ENCODE measurements around the gene PPTC7. TPM values are rescaled to one million over a fixed set of nuclear protein-coding genes. Genes with fewer than 3 reads are reported as not detected.
"Not testable (repeated sequence)": the region's sequence is repeated elsewhere in the genome, so short reads cannot be mapped to it uniquely, and the experiment has no call there.

PPTC7 gene
- total RNA-seq, 2 donors from 2014 or later: 51.7 to 92.3 TPM

DNA sequence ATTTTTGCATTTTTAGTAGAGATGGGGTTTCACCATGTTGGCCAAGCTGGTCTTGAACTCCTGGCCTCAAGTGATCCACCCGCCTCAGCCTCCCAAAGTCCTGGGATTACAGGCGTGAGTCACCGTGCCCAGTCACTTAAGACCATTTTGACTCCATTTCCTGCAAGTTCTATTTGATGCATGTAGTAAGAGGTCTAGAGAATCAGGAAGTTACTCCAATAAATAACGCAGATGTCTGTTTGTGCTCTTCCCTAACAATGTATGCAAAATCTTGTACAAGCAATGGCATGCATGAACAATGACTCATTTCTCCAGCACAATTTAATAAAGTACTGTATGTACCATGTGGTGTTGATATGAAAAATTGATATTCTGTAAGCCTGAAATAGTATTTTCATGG lies 37.9 kb downstream of the PPTC7 start:
- intact Hi-C loops (cut with DNase I); ATAC-seq; DNase-seq: not testable (repeated sequence)

DNA sequence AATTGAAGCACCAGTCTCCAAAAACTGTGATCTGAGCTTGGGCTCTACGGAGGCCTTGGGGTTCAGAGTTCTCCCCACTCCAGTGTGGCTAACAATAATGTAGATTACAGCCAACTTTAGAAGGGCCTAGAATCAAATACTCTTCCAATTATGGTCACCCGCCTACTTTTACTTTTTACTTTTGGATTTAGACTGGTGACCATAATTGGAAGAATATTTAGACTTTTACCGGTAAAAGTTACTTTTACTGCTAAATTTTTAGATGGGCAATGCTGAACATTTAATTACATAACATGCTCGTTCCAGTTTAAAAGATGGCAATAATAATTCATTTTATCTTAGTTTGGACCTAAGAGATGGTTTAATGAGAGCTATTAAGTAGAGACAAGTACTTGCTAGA lies 39.2 kb downstream of the PPTC7 start:
- no peak for DNase-seq
- no peak for ATAC-seq
- intact Hi-C loops (cut with DNase I): loop anchor here in 1 of 2 donors (5.0 kb wide), 1 partner anchor 33 kb away; no protein-coding TSS in a partner anchor

DNA sequence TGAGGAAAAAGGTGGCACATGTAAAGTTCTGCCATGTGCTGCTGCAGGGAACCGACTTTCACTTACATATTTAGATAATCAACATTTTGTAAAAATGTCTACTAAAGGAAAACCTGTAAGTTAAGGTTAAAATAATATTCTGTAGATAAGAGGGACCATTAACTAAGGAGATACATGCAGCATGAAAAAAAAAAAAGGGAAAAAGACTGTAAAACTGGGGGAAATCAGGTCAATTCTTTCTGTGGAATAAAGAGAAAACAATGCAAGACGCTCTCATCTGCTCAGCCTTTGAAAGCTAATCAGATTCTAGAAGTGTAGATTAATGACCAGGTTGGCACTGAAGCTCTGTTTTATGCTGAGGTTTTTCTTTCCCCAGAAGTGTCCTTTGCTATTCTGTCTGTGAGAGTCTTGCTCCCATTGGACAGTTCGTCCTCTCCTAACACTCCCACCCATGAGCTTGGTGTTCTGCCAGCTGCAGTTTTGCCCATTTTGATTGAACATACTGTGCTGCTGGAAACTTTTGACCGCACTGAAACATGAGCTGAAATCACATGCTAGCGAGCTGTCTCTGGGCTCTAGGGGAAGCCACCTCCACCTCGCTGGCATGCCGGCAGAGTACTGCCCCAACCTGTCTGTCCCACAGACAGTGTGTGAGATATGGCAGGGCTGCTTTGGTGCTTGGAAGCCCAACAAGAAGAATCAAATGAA lies 39.7 kb downstream of the PPTC7 start:
- intact Hi-C loops (cut with DNase I): loop anchor here in 1 of 2 donors (5.0 kb wide), 1 partner anchor 34 kb away; no protein-coding TSS in a partner anchor
- ATAC-seq: peak; percentile 91 to 95

DNA sequence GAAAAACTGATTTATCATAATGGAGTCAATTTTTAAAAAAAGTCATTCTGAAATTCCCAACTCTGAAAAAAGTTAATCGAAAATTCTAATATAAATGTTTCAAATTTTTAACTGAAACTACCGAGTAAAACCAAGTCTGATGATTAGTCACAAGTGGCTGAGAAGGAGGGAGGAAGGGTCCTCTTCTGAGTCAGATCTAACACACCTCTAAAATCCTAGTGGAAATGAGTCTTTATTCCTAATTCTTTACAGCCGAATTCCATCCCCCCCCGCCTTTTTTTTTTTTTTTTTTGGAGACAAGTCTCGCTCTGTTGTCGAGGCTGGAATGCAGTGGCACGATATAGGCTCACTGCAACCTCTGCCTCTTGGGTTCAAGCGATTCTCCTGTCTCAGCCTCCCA lies 43.1 kb downstream of the PPTC7 start:
- intact Hi-C loops (cut with DNase I): loop anchor here in 1 of 2 donors (5.0 kb wide), 1 partner anchor 37 kb away; no protein-coding TSS in a partner anchor
- no peak for ATAC-seq
- DNase-seq: no peak

More for the DNA sequence above, 39.7 kb downstream of the PPTC7 start:
- peak; percentile 91 for DNase-seq

DNA sequence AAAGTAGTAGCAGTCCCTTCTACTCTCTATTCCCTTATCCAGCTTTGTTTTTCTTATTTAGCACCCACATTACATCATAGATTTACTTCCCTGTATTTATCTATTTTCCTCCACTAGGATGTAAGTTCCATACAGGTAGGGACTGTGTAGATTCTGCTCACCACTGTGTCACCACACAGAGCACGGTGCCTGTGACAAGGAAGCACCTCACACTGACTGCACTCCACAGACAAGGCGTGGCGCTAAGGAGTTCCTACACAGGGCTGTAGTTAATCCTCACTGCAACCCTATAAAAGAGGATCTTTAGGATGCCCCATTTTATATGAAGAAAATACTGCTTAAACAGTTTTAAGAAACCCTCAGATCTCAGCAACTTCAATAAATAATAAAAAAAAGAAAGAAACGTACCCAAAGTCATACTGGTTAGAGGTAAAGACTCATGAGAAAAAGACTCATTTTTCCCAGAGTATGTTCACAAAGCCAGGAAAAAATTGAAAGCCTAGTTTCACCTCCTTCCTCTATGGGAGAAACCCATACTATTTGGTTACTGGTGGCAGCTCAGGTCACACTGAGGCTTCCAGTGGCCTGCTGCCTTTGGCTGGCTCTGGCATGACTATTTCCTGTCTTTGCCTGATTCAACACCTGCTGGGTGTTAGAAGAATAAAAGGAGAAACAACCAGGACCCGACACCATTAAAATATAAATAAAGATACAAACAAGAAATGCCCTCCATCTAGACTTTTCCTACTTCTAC lies 44.1 kb downstream of the PPTC7 start:
- DNase-seq (no peak), ATAC-seq (no peak)
- intact Hi-C loops (cut with DNase I): no loop called here

DNA sequence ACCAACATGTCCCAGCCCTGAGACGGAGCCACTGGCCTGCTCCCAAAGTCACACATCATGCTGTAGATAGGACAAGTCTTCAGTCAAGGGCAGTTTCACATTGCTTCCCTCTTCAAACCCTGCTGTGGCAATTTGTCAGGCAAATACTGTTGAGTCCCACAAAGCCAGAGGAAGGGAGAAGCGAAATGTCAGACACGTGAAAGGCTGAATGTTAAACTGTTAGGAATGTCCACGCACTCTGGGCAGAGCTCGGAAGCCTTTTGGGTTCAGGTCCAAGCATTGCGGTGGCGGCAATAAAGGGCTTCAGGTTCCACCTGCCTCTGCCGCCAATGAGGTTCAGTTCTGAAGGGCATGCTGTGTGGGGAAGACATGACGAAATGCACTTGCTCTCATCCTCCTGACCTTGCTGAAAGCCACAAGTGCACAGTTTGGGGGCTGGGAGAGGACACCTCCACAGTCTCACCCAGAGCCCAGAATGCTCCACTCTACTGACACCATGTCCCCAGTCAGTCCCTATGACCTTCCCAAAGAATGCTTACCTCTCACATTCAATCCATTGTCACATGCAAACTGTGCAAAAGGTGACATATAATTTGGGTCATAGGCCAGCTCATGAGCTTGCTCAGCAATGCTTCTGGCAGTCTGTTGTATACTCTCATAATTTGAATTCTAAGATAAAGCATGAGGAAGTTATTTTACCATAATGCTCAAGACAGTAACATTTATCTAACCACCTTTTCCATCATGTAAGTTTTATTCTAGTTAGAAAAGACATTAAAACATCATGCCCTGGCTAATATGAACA lies 45.3 kb downstream of the PPTC7 start:
- ATAC-seq: peak; percentile 82 to 87
- intact Hi-C loops (cut with DNase I): no loop called here
- peak; percentile 67 for DNase-seq

DNA sequence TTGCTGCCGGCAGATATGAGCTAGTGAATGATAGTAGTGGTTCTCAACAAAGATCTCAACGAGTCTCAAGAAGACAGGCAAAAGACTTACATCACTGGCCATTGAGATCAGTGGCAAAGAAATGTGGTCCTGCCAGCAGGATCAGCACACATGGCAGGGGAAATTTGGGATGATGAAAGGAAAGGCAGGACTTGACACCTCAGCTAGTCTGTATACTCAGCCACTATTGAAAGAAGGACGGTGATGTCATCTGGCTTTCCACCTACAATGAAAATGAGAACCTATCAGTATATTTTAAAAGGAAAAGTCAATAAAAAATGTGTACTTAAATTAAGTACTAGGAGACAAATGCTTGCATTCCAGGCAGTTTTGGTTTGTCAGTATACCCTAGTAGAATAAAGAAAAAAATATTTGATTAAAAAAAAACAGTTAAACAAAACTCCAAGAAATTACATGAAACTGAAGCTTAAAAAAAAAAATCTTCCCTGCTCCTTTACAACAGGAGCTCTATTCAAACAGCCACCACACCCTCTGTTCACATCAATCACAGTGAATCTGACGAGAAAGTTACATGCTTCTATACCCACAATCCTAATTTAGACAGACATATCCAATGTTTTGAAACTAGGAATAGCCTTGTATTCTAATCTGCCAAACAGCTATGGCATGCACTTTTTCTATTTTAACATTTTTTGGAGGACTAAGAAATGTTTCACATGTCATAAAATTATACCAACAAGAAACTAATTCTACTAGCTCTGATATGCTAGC lies 46.1 kb downstream of the PPTC7 start:
- no peak for ATAC-seq
- intact Hi-C loops (cut with DNase I): no loop called here

DNA sequence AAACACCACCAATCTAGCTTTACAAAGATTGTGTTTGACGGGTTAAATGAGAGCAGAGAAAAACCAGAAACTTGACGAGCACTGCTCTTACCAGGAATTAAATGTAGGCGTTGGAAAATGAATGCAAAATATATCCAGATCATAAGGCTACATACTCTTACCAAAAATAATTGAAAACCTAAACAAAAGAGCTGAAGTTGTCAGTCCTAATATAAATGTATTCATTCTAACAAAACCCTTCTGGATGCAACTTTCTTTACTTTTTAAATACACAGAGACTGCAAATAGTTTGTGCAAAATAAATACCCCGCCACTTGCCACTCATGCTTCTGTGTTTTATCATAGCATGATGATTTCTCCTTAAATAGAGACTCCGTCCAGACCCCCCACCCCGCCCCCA lies 48.3 kb downstream of the PPTC7 start:
- DNase-seq: no peak
- ATAC-seq: no peak
- intact Hi-C loops (cut with DNase I): no loop called here

More for the DNA sequence above, 46.1 kb downstream of the PPTC7 start:
- no peak for DNase-seq

DNA sequence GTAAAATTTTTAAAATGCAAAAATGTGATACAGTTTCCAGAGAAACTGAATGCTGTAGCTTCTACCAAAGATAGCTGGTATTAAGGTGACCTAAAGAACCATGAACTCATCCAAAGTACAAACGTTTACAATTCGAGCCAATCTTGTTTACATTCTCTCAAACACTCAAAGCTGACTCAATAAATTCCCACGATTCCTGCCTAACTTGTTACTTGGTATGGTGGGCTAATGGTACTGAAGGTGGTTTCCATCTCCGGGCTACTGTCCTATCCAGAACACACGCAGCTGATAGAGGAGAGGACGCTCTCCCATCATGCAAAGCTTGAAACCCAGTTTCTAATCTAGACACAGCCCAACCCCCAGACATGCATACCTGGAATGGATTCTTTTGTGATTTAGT lies 49.5 kb downstream of the PPTC7 start:
- DNase-seq (no peak), ATAC-seq (no peak)
- intact Hi-C loops (cut with DNase I): no loop called here

DNA sequence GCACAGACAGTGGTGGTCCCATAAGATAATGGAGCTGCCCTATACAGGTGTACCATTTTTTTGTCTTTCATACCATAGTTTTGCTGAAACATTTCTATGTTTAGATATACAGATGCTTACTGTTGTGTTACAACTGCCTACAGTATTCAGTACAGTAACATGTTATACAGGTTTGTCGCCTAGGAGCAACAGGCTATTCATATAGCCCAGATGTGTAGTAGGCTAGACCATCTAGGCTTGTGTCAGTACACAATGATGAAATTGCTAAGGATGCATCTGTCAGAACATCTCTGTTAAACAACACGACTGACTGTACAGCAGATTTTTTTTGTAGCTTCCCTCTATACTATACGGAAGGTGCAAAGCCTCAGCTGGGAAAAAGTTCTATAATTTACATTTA lies 50.5 kb downstream of the PPTC7 start:
- DNase-seq (no peak), ATAC-seq (no peak)
- intact Hi-C loops (cut with DNase I): no loop called here

DNA sequence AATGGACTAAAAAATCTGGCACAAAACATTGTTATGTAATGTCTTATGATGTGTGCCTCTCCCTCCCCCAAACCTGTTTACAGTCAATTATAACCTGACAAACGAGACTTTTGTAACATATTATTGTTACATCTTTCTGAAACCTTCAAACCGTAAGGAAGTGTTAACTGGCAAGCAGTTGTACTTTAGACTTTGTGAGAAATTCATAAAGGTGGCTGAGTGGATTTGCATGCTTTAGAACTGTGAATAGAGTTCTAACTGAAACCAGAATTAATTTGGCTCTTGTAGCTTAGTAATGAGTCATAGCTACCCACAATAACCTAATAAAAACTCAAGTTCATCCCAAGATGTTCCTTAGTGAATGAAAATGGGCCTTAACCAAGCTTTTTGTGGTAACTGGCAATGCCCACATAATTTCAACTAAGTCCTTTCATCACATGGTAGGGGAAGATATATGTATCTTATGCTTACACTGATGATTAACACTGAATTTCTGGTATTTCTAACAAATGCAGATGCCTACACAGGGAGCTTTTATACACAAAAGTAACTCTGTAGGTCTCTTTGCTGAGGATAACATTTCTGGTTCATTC lies 51.3 kb downstream of the PPTC7 start:
- ATAC-seq: peak in 1 of 2 donors; percentile 73

DNA sequence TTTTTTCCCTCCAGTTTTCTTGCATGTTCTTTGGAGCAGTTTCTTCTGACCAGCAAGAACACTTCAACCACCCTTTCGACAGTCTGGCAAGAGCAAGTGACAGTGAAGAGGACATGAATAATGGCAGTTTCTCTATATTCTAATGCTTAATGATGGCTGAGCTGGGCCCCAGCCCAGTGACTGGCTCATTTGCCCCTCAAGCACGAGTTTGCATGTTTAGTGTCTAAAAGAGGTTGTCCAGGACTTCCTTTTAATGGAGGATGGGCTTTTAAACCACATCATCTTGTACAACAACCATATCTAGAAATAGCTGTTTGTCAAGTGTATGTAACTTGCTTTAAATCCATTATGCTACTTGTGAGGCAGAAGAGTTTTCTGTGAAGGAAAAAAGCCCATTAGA lies 52.6 kb downstream of the PPTC7 start:
- no peak for ATAC-seq
- no peak for DNase-seq
- intact Hi-C loops (cut with DNase I): no loop called here

More for the DNA sequence above, 51.3 kb downstream of the PPTC7 start:
- no peak for DNase-seq
- intact Hi-C loops (cut with DNase I): no loop called here

DNA sequence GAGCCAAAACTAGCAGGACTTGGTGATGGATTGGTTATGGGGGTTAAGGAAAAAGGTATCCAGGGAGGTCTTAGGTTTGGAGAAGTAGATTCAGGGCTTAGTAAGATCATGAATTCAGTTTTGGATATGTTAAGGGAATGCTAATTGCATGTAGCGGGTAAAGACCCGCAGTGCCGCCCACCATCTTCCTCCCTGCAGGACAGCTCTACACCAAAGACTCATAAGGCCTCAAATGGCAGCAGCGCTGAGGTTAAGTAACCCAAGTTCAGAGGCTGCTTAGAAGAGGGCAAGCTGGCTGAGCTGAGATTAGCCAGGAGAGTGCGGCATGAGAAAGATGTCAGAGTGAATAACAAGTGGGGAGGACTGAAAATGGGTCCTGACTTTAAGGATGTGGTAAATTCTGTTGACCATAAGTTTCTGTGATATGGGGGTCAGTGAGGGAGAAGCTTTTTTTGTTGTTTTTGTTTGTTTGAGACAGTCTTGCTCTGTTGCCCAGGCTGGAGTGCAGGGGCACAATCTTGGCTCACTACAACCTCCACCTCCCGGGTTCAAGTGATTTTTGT lies 54.8 kb downstream of the PPTC7 start:
- no peak for DNase-seq
- ATAC-seq: no peak
- intact Hi-C loops (cut with DNase I): no loop called here

DNA sequence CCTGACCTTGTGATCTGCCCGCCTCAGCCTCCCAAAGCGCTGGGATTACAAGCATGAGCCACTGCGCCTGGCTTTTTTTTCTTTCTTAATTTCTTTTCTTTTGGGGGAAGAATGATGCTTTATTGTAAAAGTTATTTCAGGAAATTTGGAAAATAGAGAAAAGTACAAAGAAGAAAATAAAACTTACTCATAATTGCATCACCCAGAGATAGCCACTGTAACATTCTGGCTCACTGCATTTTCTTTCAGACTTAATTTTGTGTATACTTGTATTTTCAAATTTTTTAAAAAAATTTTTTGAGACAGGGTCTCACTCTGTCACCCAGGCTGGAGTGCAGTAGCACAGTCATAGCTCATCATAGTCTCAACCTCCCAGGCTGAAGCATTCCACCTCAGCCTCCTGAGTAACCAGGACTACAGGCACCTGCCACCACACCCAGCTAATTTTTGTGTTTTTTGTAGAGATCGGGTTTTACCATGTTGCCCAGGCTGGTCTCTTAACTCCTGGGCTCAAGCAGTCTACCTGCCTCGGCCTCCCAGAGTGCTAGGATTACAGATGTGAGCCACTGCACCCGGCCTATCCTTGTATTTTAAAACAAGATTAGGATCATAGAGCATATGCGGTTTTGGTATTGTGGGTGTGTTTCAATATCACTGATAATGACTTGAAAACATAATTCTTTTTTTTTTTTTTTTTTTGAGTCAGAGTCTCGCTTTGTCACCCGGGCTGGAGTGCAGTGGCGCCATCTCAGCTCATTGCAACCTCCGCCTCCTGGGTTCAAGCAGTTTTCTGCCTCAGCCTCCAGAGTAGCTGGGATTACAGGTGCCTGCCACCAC lies 62.0 kb downstream of the PPTC7 start:
- ATAC-seq; intact Hi-C loops (cut with DNase I): not testable (repeated sequence)

DNA sequence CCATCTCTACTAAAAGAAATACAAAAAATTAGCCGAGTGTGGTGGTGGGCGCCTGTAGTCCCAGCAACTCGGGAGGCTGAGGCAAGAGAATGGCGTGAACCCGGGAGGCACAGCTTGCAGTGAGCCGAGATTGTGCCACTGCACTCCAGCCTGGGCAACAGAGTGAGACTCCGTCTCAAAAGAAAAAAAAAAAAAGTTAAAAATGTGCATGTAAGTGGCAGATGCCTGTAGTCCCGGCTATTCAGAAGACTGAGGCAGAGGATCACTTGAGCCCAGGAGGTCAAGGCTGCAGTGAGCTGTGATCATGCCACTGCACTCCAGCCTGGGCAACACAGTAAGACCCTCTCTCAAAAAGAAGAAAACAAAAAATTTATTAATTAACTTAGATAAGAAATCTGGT lies 65.1 kb downstream of the PPTC7 start:
- DNase-seq; intact Hi-C loops (cut with DNase I); ATAC-seq: not testable (repeated sequence)

More for the DNA sequence above, 62.0 kb downstream of the PPTC7 start:
- not testable (repeated sequence) for DNase-seq

DNA sequence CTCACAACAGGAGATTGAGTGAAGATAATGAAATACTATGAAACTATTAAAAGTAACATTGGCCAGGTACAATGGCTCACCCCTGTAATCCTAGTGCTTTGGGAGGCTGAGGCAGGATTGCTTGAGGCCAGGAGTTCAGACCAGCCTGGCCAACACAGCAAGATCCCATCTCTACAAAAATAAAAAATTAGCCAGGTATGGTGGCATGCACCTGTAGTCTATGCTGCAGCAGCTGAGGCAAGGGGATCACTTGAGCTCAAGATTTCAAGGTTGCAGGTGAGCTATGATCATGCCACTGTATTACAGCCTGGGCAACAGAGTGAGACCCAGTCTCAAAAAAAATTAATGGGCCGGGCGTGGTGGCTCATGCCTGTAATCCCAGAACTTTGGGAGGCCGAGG lies 66.1 kb downstream of the PPTC7 start:
- intact Hi-C loops (cut with DNase I): no loop called here
- DNase-seq: no peak
- ATAC-seq: no peak

DNA sequence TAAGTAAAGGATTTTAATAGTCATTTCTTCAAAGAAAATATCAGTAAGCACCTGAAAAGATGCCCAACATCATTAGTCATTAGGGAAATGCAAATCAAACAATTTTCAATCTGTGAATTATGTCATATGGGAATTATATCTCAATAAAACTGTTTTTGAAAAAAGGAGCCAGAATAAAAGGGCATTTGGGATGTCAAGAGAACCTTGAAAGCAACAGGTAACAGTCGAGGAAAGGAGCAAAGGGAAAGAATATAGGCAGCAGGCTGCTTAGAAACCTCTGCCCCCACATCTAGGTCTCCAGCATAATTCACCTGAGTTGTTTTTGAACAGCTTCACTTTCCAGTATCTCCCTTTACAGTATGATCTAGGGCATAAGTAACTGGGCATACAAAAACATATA lies 68.8 kb downstream of the PPTC7 start:
- DNase-seq (no peak), ATAC-seq (no peak)
- intact Hi-C loops (cut with DNase I): loop anchor here in 1 of 2 donors (5.0 kb wide), 1 partner anchor 88 kb away; no protein-coding TSS in a partner anchor

All from left cardiac atrium (tissue), 4 donors.